Measurements from ENCODE around the gene ALKBH4. TPM values are rescaled to one million over a fixed set of nuclear protein-coding genes. Genes with fewer than 3 reads are reported as not detected.
"Not testable (repeated sequence)": the region's sequence is repeated elsewhere in the genome, so short reads cannot be mapped to it uniquely, and the experiment has no call there.

The ALKBH4 gene
- total and polyA plus RNA-seq, 7 donors = 8.0 to 26.7 (median 10.2) TPM

DNA sequence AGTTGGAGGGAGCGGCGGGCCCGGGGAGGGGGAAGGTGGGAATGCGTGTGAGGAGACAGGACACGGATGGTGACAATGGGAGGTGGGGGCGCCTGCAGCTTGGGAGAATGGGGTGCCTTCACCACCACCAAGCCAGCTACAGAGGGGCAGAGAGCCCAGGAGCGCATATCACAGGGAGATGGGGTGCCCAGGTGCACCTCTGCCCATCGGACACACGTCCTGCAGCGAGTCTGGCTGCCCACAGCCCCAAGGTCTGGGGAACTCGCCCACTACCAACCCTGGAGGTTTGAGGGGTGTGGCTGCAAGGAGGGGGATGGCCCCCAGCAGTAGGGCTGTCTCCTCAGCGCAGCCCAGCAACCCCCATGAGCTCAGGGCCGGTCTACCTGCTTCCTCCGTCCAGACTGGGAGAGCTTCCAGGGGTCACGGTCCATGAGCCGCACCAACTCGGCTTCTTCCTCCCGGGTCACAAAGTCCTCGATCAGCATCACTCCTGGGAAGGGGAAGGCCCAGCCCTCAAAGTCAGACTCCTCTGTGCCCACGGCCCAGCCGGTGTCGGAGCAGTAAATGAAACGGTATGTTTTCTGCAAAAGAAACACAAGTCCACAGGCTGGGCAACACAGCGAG lies 5.3 kb downstream of the ALKBH4 start:
- peaks cover 0 to 11% (median 9%) of the 10 kb centered on the region in 4 donors for H3K4me1 ChIP-seq
- H3K36me3 ChIP-seq = peaks cover 7 to 43% (median 29%) of the 10 kb centered on the region in 4 donors
- DNase-seq = no peak
- 97% methylated on average over 24 of the region's 24 CpGs for WGBS, 2 donors
- no peaks in the 10 kb centered on the region for H3K9me3 ChIP-seq
- H3K27ac ChIP-seq = no peak overlapping the region
- intact Hi-C loops (cut with DNase I) = no loop called here
- H3K4me3 ChIP-seq = no peak overlapping the region
- TF ChIP-seq CTCF (IDR thresholded peaks at IDR 0.05) = no peak
- TF ChIP-seq POLR2AphosphoS5 (IDR thresholded peaks at IDR 0.05) = no peak
- TF ChIP-seq POLR2A (IDR thresholded peaks at IDR 0.05) = no peak
- no peak for TF ChIP-seq EP300 (IDR thresholded peaks at IDR 0.05)
- no peaks in the 10 kb centered on the region for H3K27me3 ChIP-seq

GRCh38 chr7:102457352-102457924 lies 7.2 kb downstream of the ALKBH4 start:
- WGBS, 2 donors = 96% methylated on average over 40 of the region's 40 CpGs

GRCh38 chr7:102456327-102456726 lies 8.3 kb downstream of the ALKBH4 start:
- intact Hi-C loops (cut with DNase I) = no loop called here
- Histone ChIP-seq H3K27ac (no peak overlapping the region), H3K9me3 (no peaks in the 10 kb centered on the region), H3K27me3 (no peaks in the 10 kb centered on the region), H3K4me1 (no peaks in the 10 kb centered on the region), H3K4me3 (no peak overlapping the region), H3K36me3 (peaks cover 7 to 43% (median 29%) of the 10 kb centered on the region in 4 donors)
- TF ChIP-seq POLR2A (IDR thresholded peaks at IDR 0.05) = no peak
- TF ChIP-seq EP300 (IDR thresholded peaks at IDR 0.05) = no peak
- no peak for TF ChIP-seq CTCF (IDR thresholded peaks at IDR 0.05)
- no peak for TF ChIP-seq POLR2AphosphoS5 (IDR thresholded peaks at IDR 0.05)
- 91 to 92% methylated on average over 10 of the region's 10 CpGs for whole genome bisulfite sequencing, 2 donors
- DNase-seq = no peak

More at GRCh38 chr7:102457352-102457924, 7.2 kb downstream of the ALKBH4 start:
- Histone ChIP-seq H3K9me3 (no peaks in the 10 kb centered on the region), H3K4me1 (no peaks in the 10 kb centered on the region), H3K27ac (no peak overlapping the region), H3K36me3 (peaks cover 7 to 43% (median 29%) of the 10 kb centered on the region in 4 donors), H3K4me3 (no peak overlapping the region), H3K27me3 (no peaks in the 10 kb centered on the region)
- DNase-seq = no peak
- TF ChIP-seq POLR2A (IDR thresholded peaks at IDR 0.05) = no peak
- TF ChIP-seq CTCF (IDR thresholded peaks at IDR 0.05) = no peak
- TF ChIP-seq EP300 (IDR thresholded peaks at IDR 0.05) = no peak
- no peak for TF ChIP-seq POLR2AphosphoS5 (IDR thresholded peaks at IDR 0.05)
- intact Hi-C loops (cut with DNase I) = no loop called here

- H3K36me3 ChIP-seq = peaks cover 7 to 43% (median 29%) of the 10 kb centered on the region in 4 donors
- no peak for DNase-seq
- intact Hi-C loops (cut with DNase I) = no loop called here
- no peaks in the 10 kb centered on the region for H3K27me3 ChIP-seq
- no peaks in the 10 kb centered on the region for H3K4me1 ChIP-seq
- 91 to 93% methylated on average over 11 of the region's 11 CpGs for WGBS, 2 donors
- H3K9me3 ChIP-seq = no peaks in the 10 kb centered on the region
- TF ChIP-seq POLR2AphosphoS5 (IDR thresholded peaks at IDR 0.05) (no peak), CTCF (IDR thresholded peaks at IDR 0.05) (no peak), POLR2A (IDR thresholded peaks at IDR 0.05) (no peak), EP300 (IDR thresholded peaks at IDR 0.05) (no peak)
- no peak overlapping the region for H3K27ac ChIP-seq
- no peak overlapping the region for H3K4me3 ChIP-seq
These were observed 9.1 kb downstream of the ALKBH4 start for GRCh38 chr7:102455596-102455995.

DNA sequence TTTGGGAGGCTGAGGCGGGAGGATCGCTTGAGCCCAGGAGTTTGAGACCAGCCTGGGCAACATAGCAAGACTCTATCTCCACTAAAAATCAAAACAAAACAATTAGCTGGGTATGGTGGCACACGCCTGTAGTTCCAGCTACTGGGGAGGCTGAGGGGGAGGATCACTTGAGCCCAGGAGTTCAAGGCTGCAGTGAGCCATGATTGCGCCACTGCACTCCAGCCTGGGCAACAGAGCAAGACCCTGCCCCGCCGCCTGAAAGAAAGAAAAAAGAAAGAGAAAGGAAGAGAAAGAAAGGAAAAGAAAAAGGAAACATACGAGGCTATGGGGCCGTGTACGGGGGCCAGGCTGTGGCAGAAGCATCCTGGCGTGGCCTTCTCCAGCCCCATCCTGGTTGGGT lies 9.7 kb downstream of the ALKBH4 start:
- H3K36me3 ChIP-seq = peaks cover 7 to 43% (median 29%) of the 10 kb centered on the region in 4 donors
- H3K27me3 ChIP-seq; intact Hi-C loops (cut with DNase I): not testable (repeated sequence)

More for the DNA sequence above, 9.7 kb downstream of the ALKBH4 start:
- not testable (repeated sequence) for H3K9me3 ChIP-seq, H3K4me1 ChIP-seq, DNase-seq, H3K27ac ChIP-seq, H3K4me3 ChIP-seq
- WGBS, 2 donors = 92% methylated on average over 10 of the region's 10 CpGs

Data from sigmoid colon (tissue), 7 donors.